Heart right ventricle (tissue), 16 donors: Measurements from ENCODE around the gene CAMK1D. TPM values are rescaled to one million over a fixed set of nuclear protein-coding genes. Genes with fewer than 3 reads are reported as not detected.

Experiments used
- ATAC-seq, 8 donors: fragments of 200-7000 bp; cut with Tn5 transposase; one replicate each; pipeline ENCODE4 v1.9.1; 2020; ENCODE audit warnings: mild to moderate bottlenecking in 8 of 8, moderate library complexity in 8 of 8, moderate number of reproducible peaks in 1 of 8
- DNase-seq, 2 donors: peaks; one replicate each; pipeline ENCODE4 v3.0.0-alpha.2; 2020
- H3K27ac ChIP-seq, 10 donors: fragments of 200-600 bp; sonication (generic) in 2 of 10; one replicate each; pipeline versions ENCODE4 v1.5.0 to v1.8.0; 2020 to 2022; ENCODE audit warnings: mild to moderate bottlenecking in 3 of 10
- H3K27me3 ChIP-seq, 7 donors: fragments of 200-600 bp; one replicate each; pipeline ENCODE4 v1.8.0; 2021 to 2022; ENCODE audit warnings: mild to moderate bottlenecking in 2 of 7
- H3K36me3 ChIP-seq, 9 donors: fragments of 200-600 bp; sonication (generic) in 1 of 9; one replicate each; pipeline versions ENCODE4 v1.5.0 to v1.8.0; 2020 to 2022; ENCODE audit warnings: mild to moderate bottlenecking in 2 of 9
- H3K4me1 ChIP-seq, 9 donors: fragments of 200-600 bp; sonication (generic) in 1 of 9; one replicate each; pipeline versions ENCODE4 v1.5.0 to v1.8.0; 2020 to 2022; ENCODE audit warnings: mild to moderate bottlenecking in 4 of 9
- H3K4me3 ChIP-seq, 10 donors: fragments of 200-600 bp; sonication (generic) in 2 of 10; one replicate each; pipeline versions ENCODE4 v1.5.0 to v1.8.0; 2020 to 2022; ENCODE audit warnings: mild to moderate bottlenecking in 7 of 10, moderate library complexity in 2 of 10
- H3K9me3 ChIP-seq, 11 donors: fragments of 200-600 bp in 10 of 11; sonication (generic) in 2 of 11; one replicate each; pipeline versions ENCODE4 v1.5.0 to v1.8.0; 2013 to 2022; ENCODE audit warnings: mild to moderate bottlenecking in 2 of 11, control low read depth in 1 of 11, moderate library complexity in 1 of 11
- CTCF ChIP-seq, 9 donors: fragments of 200-600 bp; sonication (generic) in 2 of 9; IDR thresholded peaks; one replicate each; pipeline versions ENCODE4 v1.5.0 to v1.8.0; 2021 to 2022; ENCODE audit warnings: antibody characterized with exemption in 9 of 9, mild to moderate bottlenecking in 5 of 9, moderate library complexity in 1 of 9
- WGBS, 2 donors: extraction: QIAGEN DNeasy Blood & Tissue Kit; methylation state at CpG; one replicate each; pipeline ENCODE4 v1.1.7; 2013; ENCODE audit warnings: inconsistent platforms in 1 of 2; 5-methylcytosine and 5-hydroxymethylcytosine counted together
- intact Hi-C, 10 donors: fragments of 100-400 bp; cut with DNase I; formaldehyde crosslinking; loops; one replicate each; pipeline versions ENCODE4 v1.11.1 to v1.14.2; 2022
- polyA plus RNA-seq, 2 donors: library from polyadenylated mRNA; stranded (reverse); fragments of 200-250 nt; gene quantifications; one replicate each; pipeline ENCODE4 v1.2.3, GENCODE V29; 2013
- total RNA-seq, 10 donors: library from RNA; stranded (reverse); fragmentation: NEBNext Ultra II Directional in 3 of 10; extraction: Animal tissue kit (Norgen Biotek cat#: 25700) in 3 of 10; gene quantifications; one replicate each; pipeline versions ENCODE4 v1.2.1 to v1.2.4, GENCODE V29; 2021 to 2023
- donor health status: Arrhythmogenic right ventricular cardiomyopathy.
- donor health status: ischemic (EF 13 %, LVEDD 7.1; RV severe dilation, severe dysfunction).
- donor health status: healthy with polysubstance abuse.
- donor health status: DM: no; HTN: yes; CAD: no.
- donor health status: DM: no; HTN: no; CAD: no.
- donor health status: ischemic (EF 25% LVEDD 6.9; RV normal size, moderate dysfunction).
- donor health status: ischemic (EF 25% LVEDD 5.7; RV mildly dilated, moderate dysfunction).
- donor health status: healthy.
- donor health status: DM: yes; HTN: yes; CAD: no.
- donor health status: Ischemic cardiomyopathy.
- donor health status: ischemic (EF 35%, LVEDD 5.7; RV mildly dilated, moderate dysfunction).
- donor health status: nonischemic (EF 11% LVEDD 7.7; RV severe dilation, severe dysfunction).
- donor health status: DM: yes; HTN: yes; CAD: no.
- donor health status: PGD.
- donor health status: ischemic (EF 29% LVEDD 5.4; RV normal size, mild dysfunction).
- donor health status: nonischemic (EF 23%, LVEDD 6.1; RV moderate dilation, normal function).

CAMK1D gene
- total and polyA plus RNA-seq, 12 donors, result 1.3 to 17.7 (median 2.6) TPM

- Histone ChIP-seq H3K27ac (no peak overlapping the region), H3K4me1 (no peaks in the 10 kb centered on the region), H3K9me3 (no peaks in the 10 kb centered on the region), H3K27me3 (no peaks in the 10 kb centered on the region), H3K36me3 (peaks cover 0 to 9% (median 0%) of the 10 kb centered on the region in 9 donors), H3K4me3 (no peak overlapping the region)
- no peak for DNase-seq
- ATAC-seq, result no peak
- intact Hi-C loops, result no loop called here
- no peak for TF ChIP-seq CTCF (IDR thresholded peaks at IDR 0.05)
- 86 to 89% methylated on average over 8 of the region's 8 CpGs for WGBS, 2 donors
These were observed 423.6 kb downstream of the CAMK1D start for GRCh38 chr10:12772797-12773587.

- no peak for TF ChIP-seq CTCF (IDR thresholded peaks at IDR 0.05)
- H3K27me3 ChIP-seq, result no peaks in the 10 kb centered on the region
- WGBS, 2 donors, result 55 to 72% methylated on average over 16 of the region's 16 CpGs
- H3K27ac ChIP-seq, result no peak overlapping the region
- ATAC-seq (no peak), DNase-seq (no peak)
- intact Hi-C loops, result no loop called here
- H3K4me1 ChIP-seq, result no peaks in the 10 kb centered on the region
- peaks cover 0 to 9% (median 0%) of the 10 kb centered on the region in 9 donors for H3K36me3 ChIP-seq
- no peak overlapping the region for H3K4me3 ChIP-seq
- no peaks in the 10 kb centered on the region for H3K9me3 ChIP-seq
These were observed 425.0 kb downstream of the CAMK1D start for GRCh38 chr10:12774204-12774894.

GRCh38 chr10:12777840-12778585 lies 428.7 kb downstream of the CAMK1D start:
- DNase-seq (no peak), ATAC-seq (peak in 1 of 8 donors; percentile 25)
- no peaks in the 10 kb centered on the region for H3K27me3 ChIP-seq
- no peak for TF ChIP-seq CTCF (IDR thresholded peaks at IDR 0.05)
- no peak overlapping the region for H3K4me3 ChIP-seq
- 82 to 88% methylated on average over 8 of the region's 8 CpGs for WGBS, 2 donors
- peaks cover 0 to 13% (median 0%) of the 10 kb centered on the region in 9 donors for H3K4me1 ChIP-seq
- H3K27ac ChIP-seq, result no peak overlapping the region
- intact Hi-C loops, result no loop called here
- H3K9me3 ChIP-seq, result no peaks in the 10 kb centered on the region
- no peaks in the 10 kb centered on the region for H3K36me3 ChIP-seq
